ENCODE data around the gene ENTREP3.

DNA sequence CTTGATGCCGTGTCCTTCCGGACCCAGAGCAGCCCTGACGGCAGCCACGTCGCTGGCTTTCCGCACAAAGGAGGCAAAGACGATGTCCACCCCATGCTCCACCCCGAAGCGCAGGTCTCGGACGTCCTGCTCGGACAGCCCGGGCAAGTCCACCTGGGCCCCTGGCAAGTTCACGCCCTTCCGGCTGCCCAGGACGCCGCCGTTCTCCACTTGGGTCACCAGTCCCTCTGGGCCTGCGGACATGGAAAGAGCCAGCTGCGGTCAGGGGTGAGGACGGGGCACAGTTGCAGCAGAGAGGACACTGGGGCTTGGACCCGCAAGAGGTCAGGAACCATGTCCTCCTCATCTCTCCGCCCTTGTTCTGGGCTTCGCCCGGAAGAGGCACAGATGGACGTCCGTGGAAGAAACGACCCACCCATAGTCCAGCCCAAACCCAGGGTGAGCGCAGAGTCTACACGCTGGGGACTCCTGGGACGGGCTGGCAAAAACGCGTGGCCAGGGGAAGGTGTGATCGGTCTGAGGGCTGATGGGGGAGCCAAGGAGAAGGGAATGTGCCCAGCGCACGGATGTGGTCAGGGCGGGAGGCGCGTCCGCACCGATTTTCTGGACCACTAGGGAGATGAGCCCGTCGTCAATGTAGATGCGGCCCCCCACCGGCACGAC, 39.4 kb upstream of the ENTREP3 start:
- TF ChIP-seq CTCF (IDR thresholded peaks at IDR 0.05) (no peak), POLR2A (IDR thresholded peaks at IDR 0.05) (no peak)
